Kidney (tissue), 14 donors: ENCODE results near the gene RPS24. TPM values are rescaled to one million over a fixed set of nuclear protein-coding genes. Genes with fewer than 3 reads are reported as not detected.

ENCODE experiments used
- DNase-seq, 5 donors: peaks; one replicate each; pipeline ENCODE4 v3.0.0-alpha.2; 2013 to 2020
- FAIRE-seq: peaks from 2 replicates; lab custom pipeline; 2012; peaks lifted over from hg19 to GRCh38; lab: Jason Lieb, UNC
- H3K27ac ChIP-seq, 2 donors: one replicate each; pipeline ENCODE4 v1.7.0; 2013; ENCODE audit warnings: low read depth in 2 of 2, low read length in 2 of 2, inconsistent platforms in 1 of 2
- H3K27me3 ChIP-seq: one replicate; pipeline ENCODE4 v1.7.1; 2013; ENCODE audit warnings: low read length, inconsistent platforms; ENCODE audit not compliant: control insufficient read depth, insufficient read depth
- H3K36me3 ChIP-seq, 3 donors: one replicate each; pipeline versions ENCODE4 v1.7.0 to v1.7.1; 2013; ENCODE audit warnings: low read length in 3 of 3, control low read depth in 1 of 3, inconsistent platforms in 1 of 3; ENCODE audit not compliant: insufficient read depth in 3 of 3, control insufficient read depth in 2 of 3
- H3K4me1 ChIP-seq, 3 donors: one replicate each; pipeline versions ENCODE4 v1.7.0 to v1.7.1; 2013; ENCODE audit warnings: low read length in 3 of 3, inconsistent platforms in 1 of 3, low read depth in 1 of 3; ENCODE audit not compliant: control insufficient read depth in 2 of 3, insufficient read depth in 2 of 3
- H3K4me3 ChIP-seq, 3 donors: one replicate each; pipeline versions ENCODE4 v1.7.0 to v1.8.1; 2013; ENCODE audit warnings: low read length in 3 of 3, control low read depth in 1 of 3, inconsistent platforms in 1 of 3
- H3K9ac ChIP-seq, 3 donors: one replicate each; pipeline versions ENCODE4 v1.7.0 to v1.7.1; 2013; ENCODE audit warnings: low read length in 3 of 3, control low read depth in 1 of 3, inconsistent platforms in 1 of 3
- H3K9me3 ChIP-seq, 3 donors: one replicate each; pipeline versions ENCODE4 v1.7.0 to v1.7.1; 2013; ENCODE audit warnings: low read length in 3 of 3, control low read depth in 1 of 3, inconsistent platforms in 1 of 3; ENCODE audit not compliant: control insufficient read depth in 2 of 3, insufficient read depth in 1 of 3
- CTCF ChIP-seq: IDR thresholded peaks from 3 replicates; pipeline ENCODE4 v1.5.1; 2012; ENCODE audit warnings: mild to moderate bottlenecking, moderate library complexity, borderline replicate concordance; ENCODE audit not compliant: insufficient read depth; ENCODE audit errors: extremely low read depth
- intact Hi-C: fragments of 100-400 bp; cut with DNase I; formaldehyde crosslinking; loops from one replicate; pipeline ENCODE4 v1.11.1; 2022
- polyA plus RNA-seq: library from polyadenylated mRNA; stranded (reverse); fragments of 350-450 nt; fragmentation: Illumina TruSeq; extraction: RNeasy Lipid Tissue Mini Kit (QIAGEN cat#74804); gene quantifications from one replicate; pipeline ENCODE4 v1.2.3, GENCODE V29; 2014; ENCODE audit warnings: low read depth, low replicate concordance; ENCODE audit not compliant: insufficient read depth
- total RNA-seq: library from RNA; stranded (reverse); fragmentation: NEBNext Ultra II Directional; extraction: Animal tissue kit (Norgen Biotek cat#: 25700); gene quantifications from one replicate; pipeline ENCODE4 v1.2.1, GENCODE V29; 2021
- donor health status: control.
- donor health status: control.
- donor health status: control.
- donor health status: control.
- donor health status: control.
- donor health status: DM: yes; HTN: yes; CAD: no.
- donor health status: Normal renal cell carcinoma (clear cell type).

The RPS24 gene
- total and polyA plus RNA-seq, 2 donors from 2014 or later, result 1,088 to 3,199 TPM

DNA sequence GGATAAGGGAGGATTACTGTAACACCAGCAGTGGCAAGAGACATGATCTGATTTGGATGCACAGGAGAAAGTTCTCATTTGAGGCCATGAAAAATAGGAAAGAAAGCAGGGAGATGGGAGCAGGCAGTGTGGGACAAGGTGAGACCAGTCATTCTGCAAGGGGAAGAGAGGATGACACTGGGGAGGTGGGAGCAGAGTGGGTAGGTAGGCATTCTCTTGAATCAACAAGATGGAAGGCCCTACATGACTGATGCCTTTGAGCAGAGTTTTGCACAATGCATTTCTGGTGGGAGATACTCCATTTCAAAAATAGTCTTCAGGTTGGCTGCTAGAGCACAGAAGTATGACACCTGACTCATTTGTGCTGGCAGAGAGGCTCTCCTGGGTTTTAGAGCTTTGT is 10.5 kb downstream of the RPS24 start:
- Histone ChIP-seq H3K9me3 (no peaks in the 10 kb centered on the region), H3K9ac (no peak overlapping the region), H3K4me3 (no peak overlapping the region), H3K36me3 (peaks cover 13 to 24% (median 16%) of the 10 kb centered on the region in 3 donors), H3K27ac (no peak overlapping the region), H3K27me3 (no peaks in the 10 kb centered on the region), H3K4me1 (peaks cover 2 to 6% (median 4%) of the 10 kb centered on the region in 3 donors)
- no peak for FAIRE-seq
- intact Hi-C loops, result loop anchor here (10.0 kb wide), 1 partner anchor 1151 kb away; no protein-coding TSS in a partner anchor
- TF ChIP-seq CTCF, result no peak
- DNase-seq, result no peak

DNA sequence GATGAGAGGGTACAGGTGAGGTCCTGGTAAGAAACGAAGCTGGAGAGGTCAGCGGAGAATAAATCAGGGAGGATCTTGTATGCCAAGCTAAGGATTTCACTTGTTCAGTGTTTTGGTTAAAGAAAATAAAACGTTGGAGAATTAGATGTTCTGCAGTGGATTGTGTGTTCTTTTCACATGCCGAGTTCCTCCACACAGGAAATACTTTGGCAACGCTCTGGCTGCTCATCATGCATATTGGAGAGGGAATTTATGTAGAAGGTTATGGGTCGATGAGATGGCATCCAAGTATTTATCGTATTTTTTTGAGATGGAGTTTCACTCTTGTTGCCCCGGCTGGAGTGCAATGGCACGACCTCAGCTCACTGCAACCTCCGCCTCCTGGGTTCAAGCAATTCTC is 11.0 kb downstream of the RPS24 start:
- TF ChIP-seq CTCF, result no peak
- Histone ChIP-seq H3K36me3 (peaks cover 11 to 18% (median 14%) of the 10 kb centered on the region in 3 donors), H3K27me3 (no peaks in the 10 kb centered on the region), H3K9me3 (no peaks in the 10 kb centered on the region), H3K4me3 (no peak overlapping the region), H3K27ac (no peak overlapping the region), H3K9ac (no peak overlapping the region), H3K4me1 (peaks cover 2 to 6% (median 4%) of the 10 kb centered on the region in 3 donors)
- DNase-seq (no peak), FAIRE-seq (no peak)
- intact Hi-C loops, result loop anchor here (10.0 kb wide), 1 partner anchor 1150 kb away; no protein-coding TSS in a partner anchor

DNA sequence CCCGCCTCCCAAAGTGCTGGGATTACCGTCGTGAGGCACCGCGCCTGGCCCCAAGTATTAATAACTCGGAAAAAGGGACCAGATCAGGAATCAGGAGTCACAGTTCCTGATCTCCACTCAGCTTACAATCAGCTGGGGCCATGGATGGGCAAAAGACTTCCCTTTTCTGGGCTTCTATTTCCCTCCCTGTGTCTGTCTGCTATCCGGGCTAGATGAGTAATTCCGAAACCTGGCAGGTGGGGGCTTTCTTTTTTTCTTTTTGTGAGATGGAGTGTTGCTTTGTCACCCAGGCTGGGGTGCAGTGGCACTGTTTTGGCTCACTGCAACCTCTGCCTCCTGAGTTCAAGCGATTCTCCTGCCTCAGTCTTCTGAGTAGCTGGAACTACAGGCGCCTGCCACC is 11.6 kb downstream of the RPS24 start:
- Histone ChIP-seq H3K9ac (no peak overlapping the region), H3K27ac (no peak overlapping the region), H3K4me3 (no peak overlapping the region), H3K4me1 (peaks cover 2 to 6% (median 4%) of the 10 kb centered on the region in 3 donors), H3K9me3 (no peaks in the 10 kb centered on the region), H3K27me3 (no peaks in the 10 kb centered on the region), H3K36me3 (peaks cover 9 to 13% (median 13%) of the 10 kb centered on the region in 3 donors)
- intact Hi-C loops, result loop anchor here (10.0 kb wide), 1 partner anchor 1150 kb away; no protein-coding TSS in a partner anchor
- DNase-seq (no peak), FAIRE-seq (no peak)
- no peak for TF ChIP-seq CTCF
